Parathyroid adenoma (tissue), 2 donors: Measurements from ENCODE around the gene CD36.

Experiments
- H2AFZ ChIP-seq: fragments of 300-600 bp; sonication (generic); one replicate; pipeline ENCODE4 v1.7.0; 2017; ENCODE audit warnings: antibody characterized with exemption, mild to moderate bottlenecking
- H3K27ac ChIP-seq: fragments of 300-600 bp; sonication (generic); one replicate; pipeline ENCODE4 v1.7.0; 2017
- H3K27me3 ChIP-seq: fragments of 300-600 bp; sonication (generic); one replicate; pipeline ENCODE4 v1.7.0; 2017; ENCODE audit warnings: low read length; ENCODE audit not compliant: control insufficient read depth, insufficient read depth
- H3K36me3 ChIP-seq: fragments of 300-600 bp; sonication (generic); one replicate; pipeline ENCODE4 v1.7.0; 2017; ENCODE audit warnings: low read length; ENCODE audit not compliant: control insufficient read depth, insufficient read depth
- H3K4me1 ChIP-seq: fragments of 300-600 bp; sonication (generic); one replicate; pipeline ENCODE4 v1.7.0; 2017; ENCODE audit warnings: control low read depth
- H3K4me2 ChIP-seq: fragments of 300-600 bp; sonication (generic); one replicate; pipeline ENCODE4 v1.7.0; 2017; ENCODE audit warnings: low read length
- H3K4me3 ChIP-seq: fragments of 300-600 bp; sonication (generic); one replicate; pipeline ENCODE4 v1.7.0; 2017; ENCODE audit warnings: low read depth, low read length
- H3K79me2 ChIP-seq: fragments of 300-600 bp; sonication (generic); one replicate; pipeline ENCODE4 v1.7.0; 2017; ENCODE audit warnings: control low read depth
- H3K9ac ChIP-seq: fragments of 300-600 bp; sonication (generic); one replicate; pipeline ENCODE4 v1.7.0; 2017; ENCODE audit warnings: mild to moderate bottlenecking
- H3K9me3 ChIP-seq: fragments of 300-600 bp; sonication (generic); one replicate; pipeline ENCODE4 v1.7.0; 2017; ENCODE audit warnings: low read length; ENCODE audit not compliant: control insufficient read depth
- TF ChIP-seq, protein P1 (sequence below): fragments of 300-600 bp; sonication (generic); IDR thresholded peaks from one replicate; pipeline ENCODE4 v1.7.0; 2017; ENCODE audit warnings: antibody characterized with exemption, mild to moderate bottlenecking
- donor health status: primary hyperparathyroidism.

The CD36 gene

DNA sequence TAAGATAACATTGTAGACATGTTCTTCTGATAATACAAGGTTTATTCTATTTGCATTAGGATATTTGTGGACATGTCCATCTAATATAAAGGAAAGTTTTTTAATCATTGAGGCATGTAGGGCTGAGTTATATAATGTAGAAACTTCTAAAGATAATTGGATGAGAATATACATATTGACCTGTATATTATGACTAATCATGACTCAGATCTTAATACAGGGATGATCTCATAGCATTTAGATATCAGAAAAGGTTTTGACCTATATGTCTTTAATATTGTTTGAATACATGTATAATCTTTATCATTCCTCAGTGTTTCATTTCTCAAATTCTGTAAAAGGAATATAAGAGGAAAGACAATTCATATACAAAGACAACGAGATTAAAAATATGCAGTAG, 39.2 kb downstream of the CD36 start:
- no peaks in the 10 kb centered on the region for H3K27me3 ChIP-seq
- H3K27ac ChIP-seq: no peak overlapping the region
- H3K4me2 ChIP-seq: no peak overlapping the region
- H3K79me2 ChIP-seq: no peaks in the 10 kb centered on the region
- no peak overlapping the region for H2AFZ ChIP-seq
- H3K4me1 ChIP-seq: no peaks in the 10 kb centered on the region
- H3K9me3 ChIP-seq: no peaks in the 10 kb centered on the region
- TF ChIP-seq, protein P1, sequence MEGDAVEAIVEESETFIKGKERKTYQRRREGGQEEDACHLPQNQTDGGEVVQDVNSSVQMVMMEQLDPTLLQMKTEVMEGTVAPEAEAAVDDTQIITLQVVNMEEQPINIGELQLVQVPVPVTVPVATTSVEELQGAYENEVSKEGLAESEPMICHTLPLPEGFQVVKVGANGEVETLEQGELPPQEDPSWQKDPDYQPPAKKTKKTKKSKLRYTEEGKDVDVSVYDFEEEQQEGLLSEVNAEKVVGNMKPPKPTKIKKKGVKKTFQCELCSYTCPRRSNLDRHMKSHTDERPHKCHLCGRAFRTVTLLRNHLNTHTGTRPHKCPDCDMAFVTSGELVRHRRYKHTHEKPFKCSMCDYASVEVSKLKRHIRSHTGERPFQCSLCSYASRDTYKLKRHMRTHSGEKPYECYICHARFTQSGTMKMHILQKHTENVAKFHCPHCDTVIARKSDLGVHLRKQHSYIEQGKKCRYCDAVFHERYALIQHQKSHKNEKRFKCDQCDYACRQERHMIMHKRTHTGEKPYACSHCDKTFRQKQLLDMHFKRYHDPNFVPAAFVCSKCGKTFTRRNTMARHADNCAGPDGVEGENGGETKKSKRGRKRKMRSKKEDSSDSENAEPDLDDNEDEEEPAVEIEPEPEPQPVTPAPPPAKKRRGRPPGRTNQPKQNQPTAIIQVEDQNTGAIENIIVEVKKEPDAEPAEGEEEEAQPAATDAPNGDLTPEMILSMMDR: no peak
- no peak overlapping the region for H3K4me3 ChIP-seq
- no peaks in the 10 kb centered on the region for H3K36me3 ChIP-seq
- H3K9ac ChIP-seq: no peak overlapping the region

GRCh38 chr7:80678707-80679106, 40.3 kb downstream of the CD36 start:
- Histone ChIP-seq H3K27me3 (no peaks in the 10 kb centered on the region), H3K4me1 (no peaks in the 10 kb centered on the region), H3K79me2 (no peaks in the 10 kb centered on the region), H3K27ac (no peak overlapping the region), H3K9ac (no peak overlapping the region), H3K9me3 (no peaks in the 10 kb centered on the region), H3K36me3 (no peaks in the 10 kb centered on the region), H2AFZ (no peak overlapping the region), H3K4me2 (no peak overlapping the region), H3K4me3 (no peak overlapping the region)
- TF ChIP-seq, protein P1: no peak

GRCh38 chr7:80679921-80680907, 41.8 kb downstream of the CD36 start:
- Histone ChIP-seq H3K36me3 (no peaks in the 10 kb centered on the region), H3K4me3 (no peak overlapping the region), H3K27ac (no peak overlapping the region), H3K9me3 (no peaks in the 10 kb centered on the region), H3K4me1 (no peaks in the 10 kb centered on the region), H2AFZ (no peak overlapping the region), H3K27me3 (no peaks in the 10 kb centered on the region), H3K4me2 (no peak overlapping the region), H3K9ac (no peak overlapping the region), H3K79me2 (no peaks in the 10 kb centered on the region)
- TF ChIP-seq, protein P1: no peak

DNA sequence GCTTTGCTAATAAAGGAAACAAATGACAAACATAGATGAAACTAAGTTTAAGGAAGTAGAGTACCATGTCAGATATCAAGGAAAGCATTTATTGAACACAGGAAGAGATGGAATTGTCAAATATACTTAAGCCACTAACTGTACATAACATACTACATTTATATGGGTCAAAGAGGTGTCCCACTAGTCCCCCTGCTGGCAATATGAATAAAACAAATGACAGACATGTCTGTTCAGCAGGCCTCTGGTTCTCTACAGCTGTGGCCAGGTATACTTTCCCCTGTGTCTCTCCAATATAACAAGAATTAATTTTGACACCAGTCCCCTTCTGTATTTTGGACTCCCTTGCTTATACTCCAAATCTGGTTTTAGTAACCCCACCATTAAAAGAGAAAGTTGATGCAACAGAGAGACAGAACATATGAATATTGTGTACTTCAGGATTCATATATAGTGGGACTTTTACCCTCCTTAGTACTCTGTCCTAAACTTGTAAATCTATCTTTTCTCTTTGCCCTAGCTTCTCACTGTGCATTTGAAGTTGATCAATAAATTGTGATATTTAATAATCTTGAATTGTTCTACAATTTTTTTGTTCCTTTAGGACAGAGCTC, 42.9 kb downstream of the CD36 start:
- Histone ChIP-seq H3K4me3 (no peak overlapping the region), H3K9me3 (no peaks in the 10 kb centered on the region), H3K4me1 (no peaks in the 10 kb centered on the region), H2AFZ (no peak overlapping the region), H3K36me3 (no peaks in the 10 kb centered on the region), H3K4me2 (no peak overlapping the region), H3K9ac (no peak overlapping the region), H3K27me3 (no peaks in the 10 kb centered on the region), H3K79me2 (no peaks in the 10 kb centered on the region), H3K27ac (no peak overlapping the region)
- TF ChIP-seq, protein P1: no peak
